ENCODE data around the gene AMZ2.

DNA sequence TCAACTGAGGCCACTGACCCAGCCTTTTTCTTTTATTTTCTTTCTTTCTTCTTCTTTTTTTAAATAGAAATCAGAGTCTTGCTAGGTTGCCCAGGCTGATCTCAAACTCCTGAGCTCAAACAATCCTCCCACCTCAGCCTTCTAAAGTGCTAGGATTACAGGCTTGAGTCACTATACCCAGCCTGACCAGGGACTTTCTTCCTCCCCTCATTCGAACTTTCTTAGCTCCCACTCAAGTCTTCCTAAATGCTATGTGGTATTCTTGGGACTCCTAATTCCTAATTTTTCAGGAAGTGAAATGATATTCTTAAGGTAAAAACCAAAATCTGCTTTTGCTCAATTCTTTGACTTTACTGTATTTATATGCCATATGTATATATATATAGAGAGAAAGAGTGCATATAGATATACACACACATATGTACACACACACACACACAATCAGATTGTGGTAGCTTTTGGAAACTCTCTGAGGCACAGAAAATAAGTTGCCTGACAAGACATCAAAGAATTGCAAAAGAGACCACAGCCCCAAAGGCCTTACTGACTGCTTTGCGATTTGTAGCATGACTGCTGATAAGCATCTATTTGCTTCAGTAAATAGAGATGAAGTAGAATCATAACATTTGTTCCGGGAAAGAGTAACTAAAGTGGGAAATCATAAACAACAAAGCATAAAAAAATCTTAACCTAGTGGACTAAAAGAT lies 9.5 kb upstream of the AMZ2 start:
- TF ChIP-seq RAD21 (IDR thresholded peaks at IDR 0.05; ENCODE audit: low read length) (no peak), TEAD4 (IDR thresholded peaks at IDR 0.05; ENCODE audit: borderline replicate concordance, insufficient read depth) (no peak)
- TF ChIP-seq, protein P1, sequence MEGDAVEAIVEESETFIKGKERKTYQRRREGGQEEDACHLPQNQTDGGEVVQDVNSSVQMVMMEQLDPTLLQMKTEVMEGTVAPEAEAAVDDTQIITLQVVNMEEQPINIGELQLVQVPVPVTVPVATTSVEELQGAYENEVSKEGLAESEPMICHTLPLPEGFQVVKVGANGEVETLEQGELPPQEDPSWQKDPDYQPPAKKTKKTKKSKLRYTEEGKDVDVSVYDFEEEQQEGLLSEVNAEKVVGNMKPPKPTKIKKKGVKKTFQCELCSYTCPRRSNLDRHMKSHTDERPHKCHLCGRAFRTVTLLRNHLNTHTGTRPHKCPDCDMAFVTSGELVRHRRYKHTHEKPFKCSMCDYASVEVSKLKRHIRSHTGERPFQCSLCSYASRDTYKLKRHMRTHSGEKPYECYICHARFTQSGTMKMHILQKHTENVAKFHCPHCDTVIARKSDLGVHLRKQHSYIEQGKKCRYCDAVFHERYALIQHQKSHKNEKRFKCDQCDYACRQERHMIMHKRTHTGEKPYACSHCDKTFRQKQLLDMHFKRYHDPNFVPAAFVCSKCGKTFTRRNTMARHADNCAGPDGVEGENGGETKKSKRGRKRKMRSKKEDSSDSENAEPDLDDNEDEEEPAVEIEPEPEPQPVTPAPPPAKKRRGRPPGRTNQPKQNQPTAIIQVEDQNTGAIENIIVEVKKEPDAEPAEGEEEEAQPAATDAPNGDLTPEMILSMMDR (IDR thresholded peaks at IDR 0.05): no peak

Measured in SK-N-SH (cell line).